ENCODE results near the gene SLC9A3.
A peak's percentile ranks its signal among the peaks of the same experiment; 100 is the strongest.

The SLC9A3 gene

DNA sequence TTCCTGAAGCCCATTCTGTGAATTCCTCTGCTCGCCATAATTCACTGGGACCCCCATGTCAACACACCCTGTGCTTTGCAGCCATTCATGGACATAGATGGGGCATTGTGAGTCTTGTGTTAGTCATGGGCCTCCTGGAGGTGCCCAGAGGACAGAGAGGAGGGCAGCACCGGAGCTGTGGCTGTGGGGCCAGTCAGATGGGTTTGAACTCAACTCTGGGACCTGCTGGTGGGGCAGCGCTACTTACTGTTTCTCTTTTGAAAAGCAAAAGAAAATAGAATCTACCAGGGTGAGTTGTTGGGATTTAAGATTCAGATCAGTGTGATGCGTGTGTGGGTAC is 92.6 kb downstream of the SLC9A3 start:
- no peak for DNase-seq
- no peaks in the 10 kb centered on the region for H3K36me3 Mint-ChIP-seq (ENCODE audit: low read depth)
- H3K9me3 Mint-ChIP-seq, result peaks cover 4% of the 10 kb centered on the region
- H3K4me1 Mint-ChIP-seq, result peaks cover 3% of the 10 kb centered on the region
- H3K27ac Mint-ChIP-seq, result no peak overlapping the region
- TF ChIP-seq, protein P1, sequence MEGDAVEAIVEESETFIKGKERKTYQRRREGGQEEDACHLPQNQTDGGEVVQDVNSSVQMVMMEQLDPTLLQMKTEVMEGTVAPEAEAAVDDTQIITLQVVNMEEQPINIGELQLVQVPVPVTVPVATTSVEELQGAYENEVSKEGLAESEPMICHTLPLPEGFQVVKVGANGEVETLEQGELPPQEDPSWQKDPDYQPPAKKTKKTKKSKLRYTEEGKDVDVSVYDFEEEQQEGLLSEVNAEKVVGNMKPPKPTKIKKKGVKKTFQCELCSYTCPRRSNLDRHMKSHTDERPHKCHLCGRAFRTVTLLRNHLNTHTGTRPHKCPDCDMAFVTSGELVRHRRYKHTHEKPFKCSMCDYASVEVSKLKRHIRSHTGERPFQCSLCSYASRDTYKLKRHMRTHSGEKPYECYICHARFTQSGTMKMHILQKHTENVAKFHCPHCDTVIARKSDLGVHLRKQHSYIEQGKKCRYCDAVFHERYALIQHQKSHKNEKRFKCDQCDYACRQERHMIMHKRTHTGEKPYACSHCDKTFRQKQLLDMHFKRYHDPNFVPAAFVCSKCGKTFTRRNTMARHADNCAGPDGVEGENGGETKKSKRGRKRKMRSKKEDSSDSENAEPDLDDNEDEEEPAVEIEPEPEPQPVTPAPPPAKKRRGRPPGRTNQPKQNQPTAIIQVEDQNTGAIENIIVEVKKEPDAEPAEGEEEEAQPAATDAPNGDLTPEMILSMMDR (IDR thresholded peaks at IDR 0.05), result no peak
- H3K27me3 Mint-ChIP-seq (ENCODE audit: low read depth, poor library complexity), result peaks cover 30% of the 10 kb centered on the region
- no peak overlapping the region for H3K4me3 Mint-ChIP-seq

DNA sequence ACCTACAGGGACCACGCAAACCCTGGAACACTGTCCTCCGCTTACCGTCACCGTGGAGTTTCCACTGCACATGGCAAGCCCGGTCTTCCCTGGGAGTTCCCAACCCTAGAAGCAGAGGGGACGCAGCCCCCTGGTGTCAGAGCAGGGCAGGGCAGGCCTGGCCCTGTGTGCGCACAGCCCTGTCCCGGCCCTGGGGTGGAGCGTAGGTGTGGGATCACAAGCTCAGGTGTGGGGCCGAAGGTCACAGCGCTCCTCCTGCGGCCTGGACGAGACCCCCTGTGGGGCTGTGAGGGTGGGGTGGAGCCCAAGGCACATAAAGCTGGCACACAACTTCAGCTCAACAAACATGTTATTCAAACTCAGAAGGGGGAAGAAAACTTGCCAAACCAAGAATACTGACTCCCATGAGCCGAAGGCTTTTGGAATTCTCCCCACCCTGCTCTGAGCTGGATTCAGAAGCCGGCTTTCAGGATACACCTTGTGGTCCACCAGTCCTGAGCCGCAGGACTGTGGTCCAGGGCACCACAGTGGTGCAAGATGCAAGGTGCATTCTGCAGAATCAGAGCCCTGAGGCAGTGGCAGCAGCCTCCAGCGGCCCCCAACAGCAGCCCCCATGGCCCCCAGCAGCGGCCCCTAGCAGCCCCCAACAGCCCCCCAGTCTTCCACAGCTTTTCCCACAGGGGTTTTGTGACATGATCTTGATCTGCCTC is 93.1 kb downstream of the SLC9A3 start:
- DNase-seq, result peak; percentile 77
- Mint-ChIP-seq H3K4me1 (peaks cover 3% of the 10 kb centered on the region), H3K9me3 (peaks cover 9% of the 10 kb centered on the region), H3K27me3 (ENCODE audit: low read depth, poor library complexity) (peaks cover 27% of the 10 kb centered on the region), H3K4me3 (no peak overlapping the region), H3K27ac (no peak overlapping the region), H3K36me3 (ENCODE audit: low read depth) (no peaks in the 10 kb centered on the region)
- TF ChIP-seq, protein P1 (IDR thresholded peaks at IDR 0.05), result peak; percentile 88

DNA sequence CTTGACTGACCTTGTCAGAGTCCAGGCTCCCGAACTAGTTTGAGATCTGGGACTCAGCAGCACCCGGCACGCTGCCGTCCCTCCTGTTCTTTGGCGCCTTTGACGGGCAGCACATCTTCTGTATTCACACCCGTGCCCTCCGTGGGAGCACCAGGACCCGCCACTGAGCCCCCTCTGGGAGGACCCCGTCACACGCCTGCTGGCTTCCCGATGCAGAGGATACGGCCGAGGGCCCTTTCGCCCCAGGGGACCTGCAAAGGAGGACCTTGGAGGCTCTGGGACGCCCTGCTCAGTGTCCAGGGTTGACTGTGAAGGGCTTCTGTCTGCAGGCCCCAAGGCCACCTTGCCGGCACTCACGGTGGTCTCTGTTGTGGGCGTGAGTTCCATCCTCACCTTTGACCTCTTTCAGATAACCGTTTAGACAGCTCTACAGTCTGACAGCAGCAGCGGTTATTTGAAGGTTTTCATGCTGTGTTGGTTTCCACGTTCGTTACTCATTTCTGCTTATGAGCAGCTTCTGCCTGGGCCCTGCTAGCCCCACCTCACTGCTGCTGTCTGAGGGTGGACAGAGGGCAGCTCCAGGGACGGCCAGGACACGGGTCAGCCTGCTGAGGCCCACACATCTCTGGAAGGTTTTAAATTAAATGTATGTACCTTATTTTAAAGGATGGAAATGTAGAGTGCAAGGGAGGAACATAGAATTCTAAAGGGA is 93.9 kb downstream of the SLC9A3 start:
- H3K27ac Mint-ChIP-seq, result peak overlapping the region; percentile 60
- H3K36me3 Mint-ChIP-seq (ENCODE audit: low read depth), result no peaks in the 10 kb centered on the region
- DNase-seq, result no peak
- H3K4me1 Mint-ChIP-seq, result peaks cover 3% of the 10 kb centered on the region
- peaks cover 24% of the 10 kb centered on the region for H3K27me3 Mint-ChIP-seq (ENCODE audit: low read depth, poor library complexity)
- no peak overlapping the region for H3K4me3 Mint-ChIP-seq
- H3K9me3 Mint-ChIP-seq, result peaks cover 13% of the 10 kb centered on the region
- TF ChIP-seq, protein P1 (IDR thresholded peaks at IDR 0.05), result no peak

DNA sequence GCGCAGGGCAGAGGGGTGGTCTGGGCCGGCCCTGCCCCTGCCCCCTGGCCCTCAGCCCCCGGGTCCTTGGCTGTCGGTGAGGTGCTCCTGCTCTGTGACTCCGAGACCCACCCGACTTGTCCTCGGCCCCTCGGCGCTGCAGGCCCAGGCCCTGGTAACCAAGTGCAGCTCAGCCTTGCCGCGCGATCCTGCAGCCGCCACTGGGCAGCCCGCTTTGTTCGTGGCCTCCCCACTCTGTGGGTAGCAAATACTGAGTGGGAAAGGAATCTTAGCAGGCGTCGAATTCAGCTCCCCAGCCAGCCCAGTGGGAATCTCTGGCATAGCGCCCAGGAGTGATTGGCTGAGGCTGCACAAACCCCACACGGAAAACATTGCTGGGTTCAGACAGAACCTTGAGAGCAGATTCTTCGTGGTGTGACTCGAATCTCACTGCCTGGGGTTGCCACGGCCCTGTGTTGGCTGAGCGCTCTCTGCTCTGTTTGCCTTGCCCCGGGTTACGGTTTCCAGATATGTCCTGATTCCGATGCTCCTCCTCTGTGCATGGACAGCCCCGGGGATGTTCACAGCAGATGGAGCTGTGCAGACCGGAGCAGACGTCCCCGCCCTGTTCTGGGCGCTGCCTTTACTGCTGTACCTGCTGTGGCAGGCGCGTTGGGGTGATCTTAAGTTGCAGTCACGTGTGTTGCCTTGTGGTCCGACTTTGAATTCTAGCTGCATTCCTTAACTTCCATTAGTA is 94.6 kb downstream of the SLC9A3 start:
- Mint-ChIP-seq H3K36me3 (ENCODE audit: low read depth) (no peaks in the 10 kb centered on the region), H3K4me1 (peaks cover 3% of the 10 kb centered on the region), H3K9me3 (peaks cover 13% of the 10 kb centered on the region), H3K27ac (peak overlapping the region; percentile 60), H3K27me3 (ENCODE audit: low read depth, poor library complexity) (peaks cover 19% of the 10 kb centered on the region), H3K4me3 (no peak overlapping the region)
- no peak for DNase-seq
- TF ChIP-seq, protein P1 (IDR thresholded peaks at IDR 0.05), result no peak

DNA sequence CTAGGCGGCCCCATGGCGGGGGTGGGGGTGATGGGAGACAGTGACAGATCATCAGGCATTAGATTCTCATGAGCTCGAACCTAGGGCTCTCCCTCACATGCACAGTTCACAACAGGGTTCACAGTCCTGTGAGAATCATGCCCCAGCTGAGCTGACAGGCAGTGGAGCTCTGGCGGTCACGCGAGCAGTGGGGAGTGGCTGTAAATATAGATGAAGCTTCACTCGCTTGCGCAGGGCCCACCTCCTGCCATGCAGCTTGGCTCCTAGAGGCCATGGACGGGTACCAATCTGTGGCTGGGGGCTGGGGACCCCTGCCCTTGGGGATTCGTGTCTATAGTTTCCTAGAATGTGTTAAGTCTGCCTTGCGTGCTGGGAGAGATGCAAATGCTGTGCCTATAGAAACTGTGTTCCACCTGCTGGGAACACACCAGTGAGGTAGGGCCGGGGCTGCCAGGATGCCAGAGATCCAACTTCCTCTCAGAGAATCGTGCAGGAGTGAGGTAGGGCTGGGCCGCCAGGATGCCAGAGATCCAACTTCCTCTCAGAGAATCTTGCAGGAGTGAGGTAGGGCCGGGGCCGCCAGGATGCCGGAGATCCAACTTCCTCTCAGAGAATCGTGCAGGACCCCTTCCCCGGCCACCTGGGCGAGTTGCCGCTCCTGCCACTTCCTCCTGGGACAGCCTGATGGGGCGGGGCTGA is 95.3 kb downstream of the SLC9A3 start:
- no peak for DNase-seq
- TF ChIP-seq, protein P1 (IDR thresholded peaks at IDR 0.05), result no peak
- H3K27me3 Mint-ChIP-seq (ENCODE audit: low read depth, poor library complexity), result peaks cover 16% of the 10 kb centered on the region
- H3K27ac Mint-ChIP-seq, result no peak overlapping the region
- H3K4me3 Mint-ChIP-seq, result no peak overlapping the region
- peaks cover 3% of the 10 kb centered on the region for H3K4me1 Mint-ChIP-seq
- no peaks in the 10 kb centered on the region for H3K36me3 Mint-ChIP-seq (ENCODE audit: low read depth)
- H3K9me3 Mint-ChIP-seq, result peaks cover 13% of the 10 kb centered on the region

Data from nephron progenitor cell (in vitro differentiated cells).